GM18502 (cell line): ENCODE measurements around the gene CHRNA1.

Experiments used
- ATAC-seq: cut with Tn5 transposase; IDR thresholded peaks from one replicate; pipeline ENCODE4 v1.9.1; 2021; ENCODE audit warnings: mild to moderate bottlenecking; ENCODE audit not compliant: unreplicated experiment, poor library complexity

Gene CHRNA1

DNA sequence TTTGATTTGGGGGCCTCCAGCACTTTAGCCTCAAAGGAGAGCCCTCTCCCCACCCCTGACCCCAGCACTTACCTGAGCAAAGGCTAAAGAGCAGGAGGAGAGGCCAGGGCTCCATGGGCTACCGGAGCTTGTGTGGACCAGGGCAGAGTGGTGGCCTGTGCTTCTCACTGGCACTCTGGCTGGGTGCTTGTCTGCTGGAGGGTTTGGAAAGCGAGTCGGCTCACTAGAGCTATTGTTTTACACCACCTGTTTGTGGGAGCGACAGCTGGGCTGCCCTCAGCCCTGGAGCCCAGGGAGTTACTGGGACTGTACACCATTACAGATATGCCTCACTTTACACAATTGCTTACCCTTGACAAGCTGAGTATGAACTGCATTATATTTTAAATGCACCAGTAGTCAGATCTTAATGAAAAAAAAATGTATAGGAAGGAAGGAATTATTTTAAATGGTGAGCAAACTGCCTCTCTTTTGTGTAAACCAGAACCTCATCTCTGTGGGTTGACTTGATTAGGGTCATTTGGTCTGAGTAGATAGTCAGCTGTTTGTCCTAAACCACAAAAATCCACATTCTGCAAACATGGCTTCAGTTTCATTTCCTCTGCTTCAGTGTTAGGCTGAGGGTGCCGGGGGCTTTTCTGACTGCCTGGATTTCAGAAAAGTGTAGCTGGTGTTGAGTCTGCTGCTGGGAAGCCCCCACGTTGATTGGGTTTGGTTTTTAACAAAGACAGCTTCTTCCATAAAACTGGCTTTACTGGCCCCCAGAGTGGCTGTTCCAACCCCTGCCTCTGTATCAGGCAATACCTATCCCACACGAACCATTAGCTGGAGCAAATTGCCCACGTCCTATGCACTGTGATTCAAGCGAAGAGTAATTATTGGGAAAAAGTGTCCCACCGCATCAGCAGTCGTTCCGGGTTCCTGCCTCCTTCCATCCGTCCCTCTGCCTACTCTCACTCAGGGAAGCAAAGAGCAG, at the start of gene CHRNA1:
TSS of gene CHRNA1 (minus strand) at position 193 of the 976 bp plus-strand sequence. CDS start at position 115, 78 bp downstream.
- peak; percentile 78 for ATAC-seq

DNA sequence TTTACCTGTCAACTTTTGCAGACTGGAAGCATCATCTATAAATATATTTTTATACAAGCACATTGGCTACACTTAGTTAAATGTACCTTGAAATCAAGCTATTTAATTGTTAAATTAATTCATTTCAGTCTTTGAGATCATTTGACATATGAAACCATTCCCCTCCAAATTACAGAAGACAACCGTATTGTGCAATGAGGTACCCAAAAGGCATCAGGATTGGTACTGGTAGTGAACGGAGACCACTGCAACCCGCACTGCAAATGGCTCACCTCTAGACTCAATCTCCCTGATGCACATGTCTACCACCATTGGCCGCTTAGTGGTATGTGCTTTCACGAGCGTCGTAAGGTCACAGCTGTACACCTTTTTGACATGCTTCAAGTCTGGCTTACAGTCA, 47.8 kb upstream of the CHRNA1 start:
- ATAC-seq: no peak

DNA sequence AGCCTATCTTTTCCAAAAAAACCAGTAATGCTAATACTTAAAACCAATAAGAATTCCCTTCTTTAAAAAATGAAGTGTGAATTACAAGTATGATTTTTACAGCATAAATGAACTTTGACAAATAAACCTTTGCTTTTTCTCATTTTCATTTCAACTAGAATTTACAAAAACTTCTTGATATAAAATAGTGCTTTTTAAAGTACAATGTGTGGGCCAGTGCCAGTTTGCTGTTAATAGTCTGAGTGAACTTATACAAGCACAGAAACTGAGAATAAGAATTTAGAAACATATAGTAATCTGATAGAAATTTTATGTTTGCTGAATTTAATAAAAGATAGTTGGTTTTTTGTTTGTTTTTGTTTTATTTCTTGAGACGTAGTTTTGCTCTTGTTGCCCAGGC, 43.7 kb upstream of the CHRNA1 start:
- ATAC-seq: no peak

DNA sequence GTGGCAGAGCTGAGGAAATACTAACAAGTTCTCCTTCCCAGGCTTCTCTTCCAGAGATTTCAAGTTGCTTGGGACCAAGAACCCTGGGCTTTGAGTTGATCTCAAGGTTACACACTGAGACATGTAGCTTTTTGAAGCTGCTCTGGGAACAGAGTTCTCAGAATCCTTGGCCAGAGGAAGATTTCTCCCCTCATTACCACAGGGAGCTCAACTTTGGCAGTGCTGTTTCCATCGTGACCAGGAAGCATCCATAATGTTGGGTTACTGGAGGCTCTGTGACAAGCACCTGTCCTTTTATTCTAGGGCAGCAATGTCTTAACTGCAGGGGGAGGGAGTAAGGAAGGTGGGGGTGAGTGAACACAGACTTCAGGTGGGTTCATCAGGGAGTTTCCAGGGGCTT, 41.5 kb upstream of the CHRNA1 start:
- ATAC-seq: no peak

DNA sequence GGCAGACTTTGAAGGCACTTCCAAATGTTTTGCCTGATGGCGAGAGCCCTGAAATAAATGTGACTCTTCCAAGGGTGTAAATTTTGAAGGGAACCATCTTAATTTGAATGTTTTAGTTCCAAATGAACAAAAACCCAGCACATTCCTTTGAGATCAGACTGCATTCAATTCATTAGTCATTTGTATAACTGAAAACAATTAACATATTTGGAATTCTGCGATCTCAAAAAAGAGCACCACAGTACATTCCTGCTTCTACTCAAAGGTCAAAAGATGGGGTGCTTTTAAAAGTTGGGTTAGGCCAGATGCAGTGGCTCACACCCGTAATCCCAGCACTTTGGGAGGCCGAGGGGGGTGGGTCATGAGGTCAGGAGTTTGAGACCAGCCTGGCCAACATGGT, 38.2 kb upstream of the CHRNA1 start:
- no peak for ATAC-seq

DNA sequence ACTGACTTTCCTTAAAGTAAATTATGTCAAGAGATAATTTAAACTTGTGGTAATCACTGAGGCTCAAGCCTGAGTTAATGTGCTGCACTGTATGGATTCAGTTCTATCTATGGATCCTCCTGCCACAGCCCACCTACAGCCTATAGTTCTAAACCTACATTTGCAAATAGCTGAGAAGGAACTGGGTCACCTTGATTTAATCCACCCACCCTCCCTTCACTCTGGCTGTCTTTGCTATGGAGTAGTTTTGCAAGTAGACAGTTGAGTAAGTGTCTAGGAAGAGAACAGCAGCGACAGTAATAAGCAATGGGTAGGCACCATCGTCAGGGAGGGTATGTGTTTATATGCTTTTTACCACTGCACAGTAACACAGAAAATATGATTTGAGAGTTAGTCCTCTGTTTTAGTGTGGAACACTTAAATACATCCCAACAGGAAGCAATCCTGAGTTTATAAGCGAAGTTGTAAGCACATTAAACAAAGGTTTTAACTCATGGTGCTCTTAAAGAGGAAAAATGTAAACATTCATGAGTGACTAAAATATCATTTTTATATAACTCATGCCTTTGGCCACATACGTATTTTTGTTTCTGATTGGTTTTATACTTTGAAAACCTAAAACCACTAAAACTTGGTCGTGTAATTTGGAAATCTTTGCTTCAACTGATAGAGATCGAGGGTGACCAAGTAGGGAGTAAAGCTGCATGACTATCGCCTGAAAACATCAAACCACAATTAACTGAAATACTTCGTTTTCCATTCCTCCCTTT, 36.3 kb upstream of the CHRNA1 start:
- ATAC-seq: no peak

DNA sequence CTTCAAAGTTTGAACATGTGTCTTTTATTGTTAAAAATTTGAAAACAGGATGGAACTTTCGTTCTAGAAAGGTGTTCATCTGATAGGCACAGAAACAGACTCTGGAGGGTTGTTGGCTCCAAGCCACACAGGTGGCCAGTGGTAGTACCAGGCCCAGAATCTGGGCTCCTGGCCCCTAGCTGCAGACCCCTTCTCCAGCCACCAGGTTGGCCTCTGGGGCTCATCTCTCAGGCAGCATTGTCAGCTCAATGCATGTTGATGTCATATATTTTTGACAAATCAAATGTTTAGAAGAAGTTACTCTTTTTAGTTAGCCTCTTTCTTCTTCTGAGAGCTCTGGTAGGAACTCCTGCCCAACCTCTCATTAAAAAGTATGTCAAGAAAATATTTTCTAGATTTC, 34.5 kb upstream of the CHRNA1 start:
- no peak for ATAC-seq

DNA sequence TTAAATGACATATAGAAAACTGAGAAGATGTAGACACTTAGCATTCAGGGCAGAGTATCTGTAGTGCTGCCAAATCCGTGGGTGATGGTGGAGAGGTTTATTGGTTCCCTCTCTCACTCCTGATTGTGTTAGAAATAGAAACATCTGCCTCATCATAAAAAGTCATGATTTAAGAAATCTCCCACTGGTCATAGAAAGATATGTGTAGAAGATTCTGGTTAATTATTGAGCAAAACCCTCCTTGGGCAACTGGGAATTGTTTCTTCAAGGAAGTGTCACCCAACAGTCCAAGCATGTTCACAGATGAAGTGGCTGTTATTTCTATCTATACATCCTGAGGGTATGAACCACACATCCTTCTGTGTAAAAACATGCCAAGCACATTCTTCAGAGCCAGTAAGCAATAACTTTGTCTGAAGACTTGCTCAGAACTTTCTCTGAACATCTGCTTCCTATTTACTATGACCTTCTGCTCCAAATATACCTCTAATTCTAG, 33.6 kb upstream of the CHRNA1 start:
- no peak for ATAC-seq

DNA sequence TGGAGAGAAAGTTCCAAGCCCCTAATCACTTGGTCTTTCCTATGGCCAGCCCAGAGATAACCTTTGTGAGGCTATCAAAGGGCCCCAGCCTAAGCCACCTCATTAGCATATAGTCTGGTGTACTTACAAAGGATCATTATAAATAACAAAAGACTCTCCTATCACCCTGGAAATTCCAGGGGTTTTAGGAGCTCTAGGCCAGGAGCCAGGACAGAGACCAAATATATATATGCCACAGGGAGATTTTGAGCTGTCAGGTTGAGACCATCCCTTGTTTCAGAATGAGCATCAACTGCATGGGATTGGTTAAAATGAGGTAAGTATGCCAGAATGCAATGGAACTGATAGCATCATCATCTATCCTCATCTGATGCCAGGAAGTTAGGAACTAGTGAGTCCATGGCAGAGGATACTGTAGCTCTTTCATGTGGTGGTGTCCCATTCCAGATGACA, 32.1 kb upstream of the CHRNA1 start:
- no peak for ATAC-seq

DNA sequence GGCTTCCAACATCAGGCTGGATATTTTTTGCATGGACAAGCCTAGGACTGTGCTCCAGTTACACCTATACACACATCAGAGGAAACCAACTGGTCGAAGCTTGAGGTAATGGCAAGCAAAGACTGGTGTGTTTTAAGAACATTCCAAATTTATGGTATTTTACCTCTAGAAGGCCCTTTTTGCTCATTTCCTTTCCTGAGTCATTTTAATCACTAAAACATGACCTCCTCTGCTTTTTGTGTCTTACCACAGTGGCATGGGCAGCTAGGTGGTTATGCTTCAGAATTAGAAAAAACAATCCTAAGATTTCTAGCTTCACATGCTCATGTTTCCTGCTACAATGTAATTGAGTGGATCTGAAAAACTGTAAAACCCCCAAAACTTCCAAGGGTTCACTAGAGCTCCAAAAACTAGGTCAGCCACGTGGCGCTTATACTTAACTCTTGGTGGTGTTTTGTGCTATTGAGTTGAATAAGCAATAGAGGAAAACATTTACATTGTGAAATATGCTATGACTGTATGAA, 30.6 kb upstream of the CHRNA1 start:
- ATAC-seq: no peak

DNA sequence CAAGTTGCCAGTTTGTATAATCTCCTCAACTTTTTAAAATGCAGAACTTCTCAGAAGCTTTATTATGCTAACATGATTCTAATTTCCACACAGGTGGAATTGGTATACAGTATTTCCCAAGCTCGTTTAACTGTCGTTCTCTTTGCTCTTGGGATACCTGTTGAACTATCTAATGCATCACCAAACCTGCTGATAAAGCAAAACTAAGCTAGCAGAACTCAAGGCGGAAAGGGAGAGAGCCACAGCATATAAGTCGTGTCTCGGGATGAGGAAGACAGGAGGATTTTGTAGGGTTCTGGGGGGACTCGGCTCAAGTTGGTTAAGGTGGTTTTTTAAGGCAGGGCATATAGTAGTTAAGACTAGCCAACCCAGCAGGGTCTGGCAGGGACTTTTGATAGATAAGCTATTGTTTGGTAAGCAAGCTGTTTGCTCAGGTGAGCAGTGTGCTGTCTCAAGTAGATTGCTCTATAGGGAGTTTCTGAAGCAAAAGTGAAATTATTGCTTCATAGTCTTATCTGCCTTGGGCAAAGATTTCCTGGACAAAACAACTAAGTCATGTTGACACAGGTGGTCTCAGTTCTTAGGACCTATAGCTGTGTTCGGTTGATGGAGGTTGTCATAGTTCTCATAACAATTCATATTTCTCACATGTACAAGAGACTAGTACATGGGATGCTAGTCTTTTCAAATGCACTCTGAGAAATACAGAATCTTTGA, 28.2 kb upstream of the CHRNA1 start:
- no peak for ATAC-seq

DNA sequence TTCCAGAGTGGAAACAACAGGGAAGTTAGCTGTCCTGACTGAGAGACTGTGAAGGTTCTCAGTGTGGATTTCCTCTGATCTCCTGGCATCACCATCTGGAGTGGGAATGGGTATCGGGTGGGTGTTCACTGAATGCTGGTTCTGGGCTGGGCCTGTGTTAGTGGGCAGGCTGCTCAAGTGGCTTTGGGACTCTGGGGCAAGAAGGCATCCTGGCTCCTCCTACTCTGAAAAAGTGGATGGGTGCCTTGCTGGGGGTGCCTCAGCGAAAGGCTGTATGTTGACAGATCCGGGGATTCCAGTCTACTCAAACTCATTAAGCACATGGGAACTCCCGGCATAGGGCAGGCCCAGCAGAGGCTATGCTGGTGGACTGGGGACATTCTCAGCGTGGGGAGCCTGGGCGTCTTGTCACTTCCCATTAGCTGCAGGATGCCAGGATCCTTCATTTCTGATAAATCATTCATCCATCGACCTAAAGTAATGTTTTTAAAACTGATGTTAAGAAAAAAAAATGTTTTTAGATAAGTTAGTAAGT, 27.5 kb upstream of the CHRNA1 start:
- no peak for ATAC-seq

DNA sequence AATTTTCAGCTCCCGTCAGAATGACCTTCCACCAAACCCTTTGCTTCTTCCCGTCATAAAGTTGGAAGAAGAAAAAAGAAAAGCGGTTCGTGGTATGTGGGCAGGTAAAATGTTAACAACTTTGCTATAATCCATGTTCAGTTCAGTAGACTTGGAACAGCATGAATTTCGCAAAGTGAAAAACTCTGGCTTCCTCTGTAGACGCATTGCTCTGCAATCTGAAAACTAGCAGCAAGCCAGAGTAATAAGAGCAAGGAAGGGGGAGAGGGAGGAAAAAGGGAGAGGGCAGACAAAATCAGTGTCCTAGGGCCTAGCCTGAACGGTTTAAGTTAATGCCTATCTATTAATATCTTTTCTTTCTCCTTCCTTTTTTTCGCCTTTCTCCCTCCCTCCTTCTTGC, 26.7 kb upstream of the CHRNA1 start:
- ATAC-seq: no peak

DNA sequence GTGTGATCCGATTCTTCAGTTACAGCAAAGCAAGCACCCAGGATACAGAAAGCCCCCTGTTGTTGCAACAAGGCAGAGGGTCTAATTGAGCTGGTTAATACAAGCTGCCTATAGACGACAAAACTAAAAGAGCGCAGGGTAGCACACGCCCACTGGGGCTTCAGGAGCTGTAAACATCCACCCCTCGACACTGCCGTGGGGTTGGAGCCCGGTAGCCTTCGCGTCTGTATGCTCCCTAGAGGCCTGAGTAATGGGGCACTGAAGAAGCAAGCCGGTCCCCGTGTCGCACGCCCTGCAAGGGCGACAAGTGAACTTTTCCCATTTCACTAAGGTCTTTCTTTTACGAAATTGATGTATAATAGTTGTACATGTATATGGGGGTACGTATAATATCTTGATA, 24.7 kb upstream of the CHRNA1 start:
- no peak for ATAC-seq

DNA sequence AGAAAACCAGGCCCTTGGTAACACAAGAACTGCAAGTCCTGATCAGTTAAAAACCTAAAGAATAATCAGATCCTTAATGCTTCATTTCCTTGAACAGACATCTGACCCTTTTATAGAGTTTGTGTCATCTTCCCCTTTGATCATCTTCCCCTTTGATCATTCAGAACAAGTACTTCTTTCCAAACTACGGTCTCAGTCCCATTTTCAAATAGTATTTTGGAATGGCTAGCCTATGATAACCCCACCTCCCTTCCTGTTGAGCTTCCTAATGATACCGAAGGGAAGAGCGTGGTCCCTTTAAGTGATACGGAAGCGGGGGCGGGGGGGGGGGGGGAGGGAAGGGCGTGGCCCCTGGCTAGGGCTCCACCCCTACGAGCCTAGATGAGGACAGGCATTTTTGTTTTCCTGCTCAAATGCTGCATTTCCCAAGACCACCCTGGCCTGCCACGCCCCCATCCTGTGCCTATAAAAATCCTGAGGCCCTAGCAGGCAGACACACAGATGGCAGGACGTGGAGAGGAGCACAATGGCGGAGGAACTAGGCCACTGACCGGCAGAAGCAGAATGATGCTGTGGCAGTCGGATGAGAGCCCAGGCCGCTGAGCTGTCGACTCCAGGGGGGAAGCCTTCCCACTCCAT, 24.1 kb upstream of the CHRNA1 start:
- no peak for ATAC-seq

DNA sequence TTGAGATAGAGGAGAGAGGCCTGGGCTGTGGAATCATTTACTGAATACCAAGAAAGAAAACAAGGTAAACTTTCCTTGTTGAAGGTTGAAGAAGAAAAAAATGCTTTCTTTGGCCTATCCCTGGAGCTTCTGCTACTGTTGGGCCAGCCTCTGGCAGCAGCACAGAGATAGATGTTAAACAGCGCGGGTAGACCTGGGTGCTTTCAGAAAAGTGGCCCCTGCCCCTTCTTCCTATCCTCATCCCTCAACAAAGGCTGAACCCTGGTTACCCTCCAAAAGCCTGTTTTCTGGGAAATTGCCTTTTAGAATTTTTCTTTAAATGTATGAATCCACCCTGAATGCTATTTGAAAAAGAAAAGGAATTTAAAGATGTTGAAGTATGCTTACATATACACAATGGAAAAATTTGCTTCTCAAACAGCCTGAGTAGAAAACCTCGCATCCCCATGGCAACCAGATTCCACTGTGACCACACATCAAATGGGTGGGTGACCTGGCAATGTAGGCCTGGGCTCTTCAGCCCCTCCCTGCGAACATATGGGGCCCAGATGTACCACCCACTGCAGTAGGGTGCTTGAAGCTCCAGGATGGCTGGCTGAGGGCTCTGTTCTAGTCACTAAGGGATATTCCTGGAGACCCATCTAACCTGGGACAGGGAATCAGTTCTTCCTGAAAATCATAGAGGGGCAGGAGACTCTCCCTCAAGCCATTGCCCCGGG, 23.4 kb upstream of the CHRNA1 start:
- no peak for ATAC-seq

DNA sequence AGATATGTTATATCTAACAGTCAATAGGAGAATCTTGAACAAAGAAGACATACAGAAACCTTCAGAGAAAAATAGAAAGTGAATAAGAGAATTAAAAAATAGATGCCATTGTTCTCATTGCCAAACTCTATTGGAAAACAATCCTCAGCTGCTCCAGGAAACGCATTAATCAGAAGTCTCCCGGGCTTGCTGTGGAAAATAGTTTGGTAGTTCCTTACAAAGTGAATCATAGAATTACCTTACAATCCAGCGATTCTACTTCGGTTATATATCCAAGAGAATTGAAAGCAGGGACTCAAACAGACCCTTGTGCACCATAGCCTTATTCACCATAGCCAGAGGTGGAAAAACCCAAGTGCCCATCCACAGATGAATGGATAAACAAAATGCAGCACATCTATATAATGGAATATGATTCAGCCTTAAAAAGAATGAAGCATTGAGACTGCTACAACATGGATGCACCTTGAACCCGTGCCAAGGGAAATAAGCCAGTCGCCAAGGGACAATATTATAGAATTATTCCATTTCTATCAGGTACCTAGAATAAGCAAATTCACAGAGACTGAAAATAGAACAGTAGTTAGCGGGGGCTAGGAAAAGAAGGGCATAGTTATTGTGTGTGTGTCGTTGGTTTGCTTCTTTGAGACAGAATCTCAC, 21.9 kb upstream of the CHRNA1 start:
- ATAC-seq: no peak

DNA sequence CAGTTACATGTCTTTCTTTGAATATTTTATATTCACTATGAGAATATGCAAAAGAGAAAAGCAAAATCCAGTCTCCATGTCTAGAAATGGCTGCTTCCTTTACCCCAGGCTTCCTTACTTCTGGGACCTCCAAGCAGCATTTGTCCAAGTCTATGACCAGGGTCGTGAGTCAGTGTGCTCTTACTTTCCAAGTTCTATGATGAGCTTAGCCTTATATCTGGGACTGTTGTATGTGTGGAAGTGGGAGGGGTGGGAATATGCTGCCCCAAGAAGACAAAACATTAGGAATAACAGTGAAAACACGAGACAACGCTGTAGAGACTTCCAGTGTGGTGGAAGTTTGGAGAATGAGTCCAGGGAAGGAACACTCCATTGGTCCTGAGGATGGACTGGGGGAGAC, 21.2 kb upstream of the CHRNA1 start:
- ATAC-seq: no peak
